PC-3 (cell line): ENCODE data around the gene DLGAP3. TPM values are rescaled to one million over a fixed set of nuclear protein-coding genes. Genes with fewer than 3 reads are reported as not detected.

Source experiments
- ATAC-seq: fragments of 200-7000 bp; cut with Tn5 transposase; 2 replicates; pipeline ENCODE4 v1.9.1; 2020; ENCODE audit warnings: mild to moderate bottlenecking, moderate library complexity
- BruUV-seq: library from RNA; stranded (reverse); fragments of 400-500 nt; replicated peaks from 2 replicates; lab custom pipeline; 2021; lab: Mats Ljungman, UMichigan
- CTCF ChIA-PET: fragments of 300-600 bp; sonication (Branson Sonifier 250); formaldehyde crosslinking; loops from one replicate; lab custom pipeline; 2022; ENCODE audit warnings: antibody characterized with exemption; lab: Charles Lee
- POLR2A ChIA-PET: fragments of 300-600 bp; sonication (Branson Sonifier 250); formaldehyde crosslinking; loops from one replicate; lab custom pipeline; 2022; ENCODE audit warnings: antibody characterized with exemption; ENCODE audit not compliant: unreplicated experiment; lab: Charles Lee
- DNase-seq: peaks from one replicate; pipeline ENCODE4 v3.0.0-alpha.2; 2015
- H2AFZ ChIP-seq: fragments of 300-600 bp; sonication (generic); 2 replicates; pipeline ENCODE4 v1.6.0; 2016; ENCODE audit warnings: antibody characterized with exemption, low read length
- H3F3A ChIP-seq: fragments of 300-600 bp; sonication (generic); one replicate; pipeline ENCODE4 v1.6.0; 2017; ENCODE audit warnings: antibody characterized with exemption, low read length, control low read depth, mild to moderate bottlenecking; ENCODE audit not compliant: unreplicated experiment
- H3K27ac ChIP-seq: fragments of 300-600 bp; sonication (generic); 2 replicates; pipeline ENCODE4 v1.5.1; 2016; ENCODE audit warnings: mild to moderate bottlenecking, low read length
- H3K27me3 ChIP-seq: fragments of 300-600 bp; sonication (generic); 2 replicates; pipeline ENCODE4 v1.6.1; 2016; ENCODE audit warnings: low read length, mixed read lengths
- H3K36me3 ChIP-seq: fragments of 300-600 bp; sonication (generic); 2 replicates; pipeline ENCODE4 v1.6.1; 2016; ENCODE audit warnings: low read depth, mixed run types, low read length, mixed read lengths
- H3K4me1 ChIP-seq: fragments of 300-600 bp; sonication (generic); 2 replicates; pipeline ENCODE4 v1.5.1; 2016; ENCODE audit warnings: low read length; ENCODE audit not compliant: insufficient read depth
- H3K4me2 ChIP-seq: fragments of 300-600 bp; sonication (generic); 2 replicates; pipeline ENCODE4 v1.6.0; 2016; ENCODE audit warnings: low read length
- H3K4me3 ChIP-seq: fragments of 300-600 bp; sonication (generic); 2 replicates; pipeline ENCODE4 v1.5.1; 2016; ENCODE audit warnings: mild to moderate bottlenecking, low read length, mixed read lengths
- H3K79me2 ChIP-seq: fragments of 300-600 bp; sonication (generic); 2 replicates; pipeline ENCODE4 v1.6.1; 2017; ENCODE audit warnings: low read length, mixed read lengths
- H3K9ac ChIP-seq: fragments of 300-600 bp; sonication (generic); 2 replicates; pipeline ENCODE4 v1.6.0; 2016; ENCODE audit warnings: mild to moderate bottlenecking, low read length
- H3K9me2 ChIP-seq: fragments of 300-600 bp; sonication (generic); replicated peaks from 2 replicates; pipeline ENCODE4 v1.6.1; 2016; ENCODE audit warnings: mixed run types, low read length, mixed read lengths
- H3K9me3 ChIP-seq: fragments of 300-600 bp; sonication (generic); 2 replicates; pipeline ENCODE4 v1.6.1; 2016; ENCODE audit warnings: low read length, mixed read lengths
- H4K20me1 ChIP-seq: fragments of 300-600 bp; sonication (generic); 2 replicates; pipeline ENCODE4 v1.6.1; 2016; ENCODE audit warnings: low read length, mixed read lengths
- CTCF ChIP-seq: fragments of 300-600 bp; sonication (generic); conservative IDR thresholded peaks from 2 replicates; pipeline ENCODE4 v1.5.1; 2017; ENCODE audit warnings: antibody characterized with exemption, low read depth, mild to moderate bottlenecking, low read length
- EZH2 ChIP-seq: fragments of 300-600 bp; sonication (generic); IDR thresholded peaks from one replicate; pipeline ENCODE4 v1.6.1; 2017; ENCODE audit warnings: antibody characterized with exemption, mild to moderate bottlenecking, low read length; ENCODE audit not compliant: unreplicated experiment
- EZH2phosphoT487 ChIP-seq: fragments of 300-600 bp; sonication (generic); IDR thresholded peaks from 2 replicates; pipeline ENCODE4 v1.6.1; 2018; ENCODE audit warnings: mild to moderate bottlenecking, antibody characterized with exemption, low read length, borderline replicate concordance
- intact Hi-C: fragments of 100-400 bp; cut with micrococcal nuclease; formaldehyde crosslinking; loops from 2 replicates; pipeline ENCODE4 v1.9.0; 2023
- total RNA-seq: library from RNA; depleted of rRNA; stranded (reverse); fragments of >200 nt; gene quantifications from 2 replicates; pipeline ENCODE4 v1.2.3, GENCODE V29; 2014

The DLGAP3 gene
- total RNA-seq, 1 experiment from 2014 or later, result not detected

GRCh38 chr1:34928066-34928696 is 1.3 kb downstream of the DLGAP3 start:
- CTCF ChIA-PET, result no interaction called here
- TF ChIP-seq EZH2phosphoT487, result no peak
- no peak for TF ChIP-seq EZH2
- no peak for TF ChIP-seq CTCF

GRCh38 chr1:34927316-34927715 is 2.1 kb downstream of the DLGAP3 start:
- H3K4me2 ChIP-seq, result no peak overlapping the region
- H3K36me3 ChIP-seq, result no peaks in the 10 kb centered on the region
- DNase-seq, result no peak
- H3K4me3 ChIP-seq, result no peak overlapping the region
- CTCF ChIA-PET, result no interaction called here
- H3K4me1 ChIP-seq, result no peaks in the 10 kb centered on the region
- intact Hi-C loops, result no loop called here
- H2AFZ ChIP-seq, result no peak overlapping the region
- no TSS peak for BruUV-seq
- POLR2A ChIA-PET, result no interaction called here
- H3F3A ChIP-seq, result no peaks in the 10 kb centered on the region
- ATAC-seq, result no peak
- peaks cover 53% of the 10 kb centered on the region for H3K27me3 ChIP-seq
- H4K20me1 ChIP-seq, result no peaks in the 10 kb centered on the region
- TF ChIP-seq EZH2, result no peak
- no peak overlapping the region for H3K9ac ChIP-seq
- no peaks in the 10 kb centered on the region for H3K9me2 ChIP-seq
- no peaks in the 10 kb centered on the region for H3K79me2 ChIP-seq
- H3K9me3 ChIP-seq, result no peaks in the 10 kb centered on the region
- no peak overlapping the region for H3K27ac ChIP-seq

More at GRCh38 chr1:34928066-34928696, 1.3 kb downstream of the DLGAP3 start:
- ATAC-seq (no peak), DNase-seq (no peak)
- Histone ChIP-seq H2AFZ (no peak overlapping the region), H3K4me3 (no peak overlapping the region), H3K9me3 (no peaks in the 10 kb centered on the region), H3K36me3 (no peaks in the 10 kb centered on the region), H3K9me2 (no peaks in the 10 kb centered on the region), H3K79me2 (no peaks in the 10 kb centered on the region), H3K9ac (no peak overlapping the region), H3K4me2 (no peak overlapping the region), H3F3A (no peaks in the 10 kb centered on the region), H4K20me1 (no peaks in the 10 kb centered on the region), H3K4me1 (no peaks in the 10 kb centered on the region), H3K27me3 (peaks cover 52% of the 10 kb centered on the region), H3K27ac (no peak overlapping the region)
- no TSS peak for BruUV-seq
- POLR2A ChIA-PET, result no interaction called here
- intact Hi-C loops, result no loop called here

- no peaks in the 10 kb centered on the region for H3K9me3 ChIP-seq
- ChIA-PET CTCF (no interaction called here), POLR2A (no interaction called here)
- ATAC-seq (no peak), DNase-seq (no peak)
- H3K27ac ChIP-seq, result no peak overlapping the region
- no peaks in the 10 kb centered on the region for H3K79me2 ChIP-seq
- H3K36me3 ChIP-seq, result no peaks in the 10 kb centered on the region
- H3K27me3 ChIP-seq, result peaks cover 56% of the 10 kb centered on the region
- H4K20me1 ChIP-seq, result no peaks in the 10 kb centered on the region
- H3K9me2 ChIP-seq, result no peaks in the 10 kb centered on the region
- H3K4me2 ChIP-seq, result no peak overlapping the region
- H3K4me1 ChIP-seq, result no peaks in the 10 kb centered on the region
- no peaks in the 10 kb centered on the region for H3F3A ChIP-seq
- BruUV-seq, result no TSS peak
- intact Hi-C loops, result no loop called here
- H3K9ac ChIP-seq, result no peak overlapping the region
- H2AFZ ChIP-seq, result no peak overlapping the region
- no peak overlapping the region for H3K4me3 ChIP-seq
- TF ChIP-seq CTCF (no peak), EZH2 (no peak), EZH2phosphoT487 (no peak)
Measured at GRCh38 chr1:34926894-34927293, 2.6 kb downstream of the DLGAP3 start.
